A549 treated with ZK216348 at 1 μM for 4 hours (cell line): ENCODE results near the gene TBCC. TPM values are rescaled to one million over a fixed set of nuclear protein-coding genes. Genes with fewer than 3 reads are reported as not detected.

Source experiments
- total RNA-seq: library from RNA; stranded (reverse); fragments of 200-300 nt; extraction: Qiagen RNA extraction; gene quantifications from 5 replicates; pipeline ENCODE4 v1.2.3, GENCODE V29; 2022; ENCODE audit warnings: low read depth

The TBCC gene, protein sequence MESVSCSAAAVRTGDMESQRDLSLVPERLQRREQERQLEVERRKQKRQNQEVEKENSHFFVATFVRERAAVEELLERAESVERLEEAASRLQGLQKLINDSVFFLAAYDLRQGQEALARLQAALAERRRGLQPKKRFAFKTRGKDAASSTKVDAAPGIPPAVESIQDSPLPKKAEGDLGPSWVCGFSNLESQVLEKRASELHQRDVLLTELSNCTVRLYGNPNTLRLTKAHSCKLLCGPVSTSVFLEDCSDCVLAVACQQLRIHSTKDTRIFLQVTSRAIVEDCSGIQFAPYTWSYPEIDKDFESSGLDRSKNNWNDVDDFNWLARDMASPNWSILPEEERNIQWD
- 15.4 to 16.7 TPM (median 16.1 TPM) in 5 replicates for total RNA-seq

DNA sequence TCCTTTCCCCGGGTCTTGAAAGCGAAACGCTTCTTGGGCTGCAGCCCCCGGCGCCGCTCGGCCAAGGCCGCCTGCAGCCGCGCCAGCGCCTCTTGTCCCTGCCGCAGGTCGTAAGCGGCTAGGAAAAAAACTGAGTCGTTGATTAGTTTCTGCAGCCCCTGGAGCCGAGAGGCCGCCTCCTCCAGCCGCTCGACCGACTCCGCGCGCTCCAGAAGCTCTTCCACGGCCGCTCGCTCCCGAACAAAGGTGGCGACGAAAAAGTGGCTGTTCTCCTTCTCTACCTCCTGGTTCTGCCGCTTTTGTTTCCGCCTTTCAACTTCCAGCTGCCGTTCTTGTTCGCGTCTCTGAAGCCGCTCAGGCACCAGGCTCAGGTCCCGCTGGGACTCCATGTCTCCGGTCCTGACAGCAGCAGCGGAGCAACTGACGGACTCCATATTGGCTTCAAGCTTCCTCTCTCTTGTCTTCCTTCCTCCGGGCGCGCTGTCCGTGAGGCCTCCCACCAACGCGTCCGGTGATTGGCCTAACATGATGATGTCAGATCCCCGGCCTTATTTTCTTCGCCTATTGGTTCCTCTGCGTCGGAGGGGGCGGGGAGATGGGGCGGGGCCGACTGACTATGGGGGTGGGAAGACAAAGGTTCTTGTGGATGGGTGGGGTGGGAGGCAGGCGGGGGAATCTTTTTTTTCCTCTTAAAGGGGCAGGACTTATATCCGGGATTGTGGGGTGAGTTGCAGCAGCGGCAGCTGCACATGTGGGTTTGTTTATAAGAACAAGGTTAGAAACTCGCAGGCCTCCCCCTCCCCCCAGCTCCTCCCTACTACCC lies at the start of gene TBCC:
TSS of gene TBCC (minus strand) at position 464 of the 823 bp plus-strand sequence. CDS start at position 434, 30 bp downstream.

DNA sequence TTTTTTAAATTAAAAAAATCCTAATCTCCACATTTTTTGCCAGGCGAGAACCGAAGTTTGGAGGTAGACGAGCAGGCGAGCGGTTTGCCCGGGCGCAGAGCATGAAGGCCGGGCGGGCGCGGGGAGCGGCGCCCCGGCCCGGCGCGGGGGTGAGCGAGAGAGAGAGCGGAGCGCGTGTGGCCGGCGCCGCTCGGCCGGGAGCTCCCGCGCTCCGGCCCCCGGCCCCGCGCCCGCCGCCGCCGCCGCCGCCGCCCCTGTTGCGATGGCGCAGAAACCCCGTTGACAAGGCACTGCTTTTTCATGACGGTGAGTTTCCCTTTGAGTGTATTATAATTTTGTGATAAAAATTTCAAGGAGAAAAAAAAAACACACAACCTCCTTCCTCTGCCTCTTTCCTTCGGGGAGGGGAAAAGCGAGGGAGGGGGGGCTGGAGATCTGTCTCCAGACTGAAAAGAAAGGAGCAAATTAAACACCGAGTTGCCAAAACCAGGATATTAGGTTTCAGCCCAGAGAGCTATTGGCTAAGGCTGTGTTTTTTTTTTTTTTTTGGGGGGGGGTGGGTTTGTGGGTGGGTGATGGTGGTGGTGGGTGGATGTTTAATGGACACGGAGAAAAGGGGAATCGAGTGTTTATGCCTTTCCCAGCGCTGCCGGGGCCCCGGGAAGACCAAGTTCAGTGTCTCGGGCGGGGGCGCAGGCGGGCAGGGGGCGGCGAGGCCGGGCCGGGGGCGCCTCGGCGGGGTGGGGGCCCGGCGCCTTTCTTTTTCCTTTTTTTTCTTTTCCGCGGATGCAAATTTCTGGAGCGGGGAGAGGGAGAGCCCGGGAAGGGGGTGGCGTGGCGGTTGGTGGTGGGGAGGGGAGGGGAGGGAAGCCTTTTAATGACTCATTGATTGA lies 36.1 kb upstream of the TBCC start, which contains the start of gene BICRAL:
TSS of gene BICRAL (plus strand) at position 257 of the 893 bp plus-strand sequence. CDS start 39,971 bp downstream, outside the sequence.

DNA sequence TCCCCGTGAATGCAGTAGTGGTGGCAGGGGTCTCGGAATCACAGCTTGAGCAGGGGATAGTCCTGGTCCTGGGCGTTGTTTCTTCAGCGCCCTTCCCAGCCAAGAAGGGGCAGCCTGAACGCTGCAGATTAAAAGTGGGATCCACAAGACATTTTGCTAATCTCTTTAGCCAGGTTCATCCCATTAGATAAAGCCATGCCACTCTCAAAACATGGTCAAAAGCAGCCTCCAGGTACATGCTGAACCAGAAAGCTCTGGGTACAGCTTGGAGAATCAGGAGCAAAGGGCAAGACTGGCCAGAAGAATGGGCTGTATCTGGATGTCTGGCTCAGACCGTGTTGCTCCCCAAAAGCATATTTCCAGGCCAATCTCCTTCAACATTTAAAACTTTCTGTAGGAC lies 23.4 kb downstream of the TBCC start, which contains the start of gene PRPH2:
TSS of gene PRPH2 (minus strand) at position 101 of the 400 bp plus-strand sequence. CDS start 263 bp downstream, outside the sequence.

Other genes with a start within 250 kb of the TBCC start
- gene UBR2, start 182.1 kb downstream of the TBCC start, total RNA-seq, result 5.6 to 8.0 TPM (median 6.5 TPM) in 5 replicates
- 0.07 TPM in 1 of 5 replicates, not detected in the others for gene PRPH2, start 23.5 kb downstream of the TBCC start, total RNA-seq
- gene BICRAL, start 35.9 kb upstream of the TBCC start, total RNA-seq, result 2.2 to 3.7 TPM (median 3.6 TPM) in 5 replicates
- 64.2 to 113 TPM (median 66.4 TPM) in 5 replicates for gene RPL7L1, start 133.5 kb upstream of the TBCC start, total RNA-seq
- not detected in 5 replicates for gene PTCRA, start 169.9 kb upstream of the TBCC start, total RNA-seq
- 31.6 to 48.5 TPM (median 44.5 TPM) in 5 replicates for gene CNPY3, start 183.4 kb upstream of the TBCC start, total RNA-seq
- gene GNMT, start 214.7 kb upstream of the TBCC start, total RNA-seq, result 0.24 to 0.27 TPM in 2 of 5 replicates, not detected in the others
- 4.5 to 9.9 TPM (median 9.6 TPM) in 5 replicates for gene PEX6, start 233.1 kb upstream of the TBCC start, total RNA-seq
- 26.4 to 30.0 TPM (median 27.2 TPM) in 5 replicates for gene PPP2R5D, start 238.5 kb upstream of the TBCC start, total RNA-seq